GOT3 (cell line): ENCODE results near the gene TPRN.

Experiments
- DNase-seq: peaks from one replicate; lab custom pipeline; 2025; ENCODE audit warnings: mixed read lengths; lab: John Stamatoyannopoulos, UW

Gene TPRN

GRCh38 chr9:137173796-137174664 is 26.5 kb downstream of the TPRN start:
- DNase-seq: no peak

- DNase-seq: no peak
These were observed 27.4 kb downstream of the TPRN start for GRCh38 chr9:137172901-137173795.

DNA sequence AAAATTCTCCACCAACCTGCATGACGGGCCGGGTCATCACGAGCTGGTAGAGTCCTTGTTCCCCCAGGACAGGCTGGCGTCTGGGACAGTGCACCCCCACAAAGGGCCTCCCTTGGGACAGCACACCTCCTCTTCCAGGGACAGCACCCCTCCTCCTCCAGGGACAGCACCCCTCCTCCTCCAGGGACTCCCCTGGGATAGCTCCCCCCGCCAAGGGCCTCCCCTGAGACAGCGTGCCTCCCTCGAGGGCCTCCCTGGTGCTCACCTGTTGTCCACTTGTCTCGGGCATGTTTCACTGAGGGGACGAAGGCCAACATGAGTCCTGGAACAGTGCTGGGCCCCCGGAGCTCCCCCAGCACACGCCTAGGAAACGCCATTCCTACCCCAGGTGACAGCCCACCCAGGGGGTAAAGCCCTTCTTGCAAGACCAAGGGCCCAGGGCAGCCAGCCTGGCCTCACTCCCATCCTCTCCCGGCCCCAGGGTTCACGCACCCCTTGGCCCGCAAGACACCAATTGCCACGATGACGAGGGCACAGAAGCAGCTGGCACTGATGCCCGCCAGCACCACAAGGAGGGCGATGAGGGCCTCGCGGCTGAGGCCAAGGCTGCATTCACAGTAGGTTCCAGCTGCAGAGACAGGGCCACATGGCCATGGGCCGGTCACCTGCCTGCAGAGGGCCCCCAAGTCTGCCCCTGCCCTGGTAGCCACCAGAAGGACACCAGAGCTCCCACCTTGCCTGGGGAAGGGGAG is 29.2 kb downstream of the TPRN start:
- DNase-seq: no peak

- DNase-seq: no peak
These were observed 29.9 kb downstream of the TPRN start for GRCh38 chr9:137170486-137171148.

DNA sequence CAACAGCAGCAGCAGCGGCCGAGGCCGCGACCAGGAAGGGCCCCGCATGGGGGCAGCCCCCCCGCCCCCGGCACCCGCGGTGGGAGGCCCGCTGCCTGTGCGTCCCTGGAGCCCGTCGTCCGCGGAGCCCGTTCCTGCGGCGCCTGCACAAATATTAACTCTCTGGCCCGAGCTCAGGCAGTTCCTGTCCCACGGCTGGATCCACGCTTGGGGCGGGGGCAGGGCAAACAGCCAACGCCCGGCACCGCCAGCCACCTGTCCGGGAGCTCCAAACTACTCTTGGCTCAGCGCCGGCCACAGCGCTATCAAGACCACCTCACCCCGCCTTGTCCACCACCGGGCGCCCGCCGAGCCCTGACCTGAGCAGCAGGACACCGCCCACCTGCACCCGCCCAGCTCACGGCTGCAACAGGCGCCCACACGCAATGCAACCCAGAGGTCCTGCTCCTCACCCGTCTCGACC is 30.6 kb downstream of the TPRN start, which contains the start of gene LRRC26:
Gene LRRC26, minus strand, starts transcription at position 156 of the 463 bp plus-strand sequence. Its CDS starts 108 bp downstream, at position 48.
- no peak for DNase-seq

DNA sequence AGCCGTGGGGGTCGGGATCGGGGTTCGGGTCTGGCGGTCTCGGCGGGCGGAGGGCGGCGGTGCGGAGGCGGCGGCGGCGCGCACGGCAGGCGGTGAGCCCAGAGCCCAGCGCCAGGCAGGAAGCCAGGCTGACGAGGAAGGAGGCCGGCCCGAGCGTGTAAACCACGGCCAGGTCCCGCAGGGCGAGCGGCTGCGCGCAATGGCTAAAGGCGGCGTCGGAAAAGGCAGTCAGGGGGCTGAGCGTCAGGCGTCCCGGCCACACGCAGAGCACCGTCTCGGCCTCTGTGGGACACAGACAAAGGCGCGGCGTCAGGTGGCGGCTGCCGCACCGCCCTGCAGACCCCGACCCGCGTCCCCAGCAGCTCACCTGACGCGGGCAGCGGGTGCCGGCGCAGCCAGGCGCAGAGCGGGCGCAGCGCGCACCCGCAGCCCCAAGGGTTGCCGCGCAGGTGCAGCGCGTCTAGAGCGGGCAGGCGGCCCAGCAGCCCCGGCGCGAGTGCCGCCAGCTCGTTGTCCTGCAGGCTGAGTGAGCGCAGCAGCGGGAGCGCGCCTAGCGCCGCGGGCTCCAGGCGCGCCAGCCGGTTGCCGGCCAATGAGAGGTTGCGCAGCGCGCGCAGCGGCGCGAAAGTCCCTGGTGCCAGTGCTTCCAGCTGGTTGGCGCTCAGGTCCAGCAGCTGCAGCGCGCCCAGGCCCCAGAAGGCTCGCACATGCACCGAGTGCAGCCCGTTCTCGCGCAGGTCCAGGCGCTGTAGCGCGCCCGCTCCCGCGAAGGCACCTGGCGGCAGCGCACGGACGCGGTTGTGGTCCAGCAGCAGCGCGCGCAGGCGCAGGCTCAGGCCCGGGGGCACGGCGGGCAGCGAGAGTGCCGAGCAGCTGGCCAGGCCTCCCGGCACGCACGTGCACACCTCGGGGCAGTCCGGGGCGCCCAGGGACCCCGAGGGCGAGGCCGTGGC is 31.4 kb downstream of the TPRN start:
- DNase-seq: no peak

DNA sequence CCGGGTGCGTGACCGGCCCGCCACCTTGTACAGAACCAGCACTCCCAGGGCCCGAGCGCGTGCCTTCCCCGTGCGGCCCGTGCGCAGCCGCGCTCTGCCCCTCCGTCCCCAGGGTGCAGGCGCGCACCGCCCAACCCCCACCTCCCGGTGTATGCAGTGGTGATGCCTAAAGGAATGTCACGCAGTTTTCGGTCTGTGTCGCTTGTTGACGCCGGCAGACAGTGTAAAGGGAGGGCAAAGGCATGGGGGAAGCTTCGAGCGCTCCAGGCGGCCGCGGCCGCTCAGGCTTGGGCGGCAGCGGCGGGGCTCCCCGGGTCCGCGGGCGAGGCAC is 32.0 kb downstream of the TPRN start:
- no peak for DNase-seq

GRCh38 chr9:137167747-137168572 is 32.6 kb downstream of the TPRN start:
- DNase-seq: no peak

GRCh38 chr9:137167277-137167746 is 33.2 kb downstream of the TPRN start:
- DNase-seq: no peak

GRCh38 chr9:137166380-137167229 is 33.9 kb downstream of the TPRN start:
- no peak for DNase-seq

DNA sequence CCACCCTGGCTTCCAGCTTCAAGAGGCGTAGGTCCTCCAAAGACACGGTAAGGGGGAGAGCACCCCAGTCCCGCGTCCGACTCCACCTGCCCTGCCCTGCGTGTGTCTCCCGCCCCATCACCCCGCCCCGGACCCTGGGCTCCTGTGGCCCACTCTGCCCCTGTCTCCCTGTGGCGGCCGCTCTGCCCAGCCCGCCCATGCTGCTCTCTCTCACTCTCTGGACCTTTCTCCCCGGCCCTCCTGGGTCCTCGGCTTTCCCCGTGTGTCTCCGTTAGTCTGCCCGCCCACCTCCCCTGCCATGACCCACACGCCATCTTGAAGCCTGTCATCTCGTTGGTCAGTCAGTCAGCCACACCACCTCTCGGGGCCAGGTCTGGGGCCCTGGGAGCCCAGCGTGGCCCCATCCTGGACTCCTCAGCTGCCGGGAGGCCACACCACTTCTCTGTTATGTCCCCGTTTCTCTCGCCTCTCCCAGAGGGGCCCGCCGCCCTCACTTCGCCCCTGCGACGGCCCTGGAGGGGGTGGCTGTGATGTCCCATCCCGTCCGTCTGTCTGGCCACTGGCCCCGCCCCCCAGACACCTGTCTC is 35.2 kb downstream of the TPRN start:
- no peak for DNase-seq

- no peak for DNase-seq
These were observed 35.9 kb downstream of the TPRN start for GRCh38 chr9:137164370-137165249.

GRCh38 chr9:137163805-137164204 is 36.7 kb downstream of the TPRN start:
- no peak for DNase-seq

DNA sequence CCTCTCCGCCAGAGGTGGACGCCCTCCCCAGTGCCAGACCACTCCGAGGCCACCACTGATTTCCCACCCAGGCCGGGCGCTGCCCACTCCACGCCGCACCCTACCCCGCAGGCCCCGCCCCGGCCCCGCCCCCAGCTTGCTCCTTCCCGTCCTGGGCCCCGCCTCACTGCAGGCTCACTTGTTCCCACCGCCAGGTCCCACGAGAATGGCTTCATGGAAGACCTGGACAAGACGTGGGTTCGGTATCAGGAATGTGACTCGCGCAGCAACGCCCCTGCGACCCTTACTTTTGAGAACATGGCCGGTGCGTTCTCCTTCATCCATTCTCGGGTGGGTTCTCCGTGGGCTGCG is 37.2 kb downstream of the TPRN start:
- no peak for DNase-seq

DNA sequence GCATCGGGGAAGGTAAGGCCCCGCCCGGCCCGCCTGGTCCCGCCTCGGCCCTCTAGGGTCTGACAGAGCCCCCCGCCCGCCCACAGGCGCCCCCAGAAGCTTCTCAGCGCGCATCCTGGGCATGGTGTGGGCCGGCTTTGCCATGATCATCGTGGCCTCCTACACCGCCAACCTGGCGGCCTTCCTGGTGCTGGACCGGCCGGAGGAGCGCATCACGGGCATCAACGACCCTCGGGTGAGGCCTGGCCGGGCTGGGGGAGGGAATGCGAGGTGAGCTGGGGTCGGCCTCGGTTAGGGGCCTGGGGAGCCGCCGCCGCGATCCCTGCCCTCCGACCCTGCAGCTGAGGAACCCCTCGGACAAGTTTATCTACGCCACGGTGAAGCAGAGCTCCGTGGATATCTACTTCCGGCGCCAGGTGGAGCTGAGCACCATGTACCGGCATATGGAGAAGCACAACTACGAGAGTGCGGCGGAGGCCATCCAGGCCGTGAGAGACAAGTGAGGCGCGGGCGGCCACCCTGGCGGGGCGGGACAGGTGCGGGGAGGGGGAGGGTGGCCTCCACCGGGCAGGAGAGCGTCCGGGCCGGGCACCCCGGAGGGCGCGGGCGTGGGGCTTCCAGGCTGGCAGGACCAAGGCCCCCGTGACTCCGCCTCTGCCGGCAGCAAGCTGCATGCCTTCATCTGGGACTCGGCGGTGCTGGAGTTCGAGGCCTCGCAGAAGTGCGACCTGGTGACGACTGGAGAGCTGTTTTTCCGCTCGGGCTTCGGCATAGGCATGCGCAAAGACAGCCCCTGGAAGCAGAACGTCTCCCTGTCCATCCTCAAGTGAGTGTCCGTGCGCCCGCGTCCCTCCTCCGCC is 37.8 kb downstream of the TPRN start:
- no peak for DNase-seq
